GM19328 (cell line): ENCODE results near the gene PREX1.

Experiments used
- ATAC-seq: cut with Tn5 transposase; IDR thresholded peaks from one replicate; pipeline ENCODE4 v1.9.1; 2021; ENCODE audit warnings: mild to moderate bottlenecking, moderate library complexity; ENCODE audit not compliant: unreplicated experiment

The PREX1 gene

DNA sequence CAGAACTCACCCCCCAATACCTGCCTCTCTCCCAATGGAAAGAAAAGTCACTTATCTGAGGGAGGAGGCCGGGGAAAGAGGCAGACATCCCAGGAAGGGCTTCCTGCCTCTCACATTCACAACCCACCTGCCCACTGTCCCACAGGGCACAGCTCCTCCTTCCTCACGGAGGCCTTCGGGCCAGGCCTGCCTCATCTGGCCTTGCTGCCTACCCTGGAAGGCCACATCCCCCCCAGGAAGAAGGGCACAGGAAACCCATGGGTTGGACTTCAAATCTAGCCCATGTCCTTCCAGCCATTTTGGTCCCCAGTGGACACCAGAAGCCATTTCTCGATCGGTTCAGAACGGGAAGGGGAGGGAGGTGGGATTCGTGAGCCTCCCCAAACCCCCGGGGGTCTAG is 162.0 kb downstream of the PREX1 start:
- no peak for ATAC-seq

- no peak for ATAC-seq
These were observed 165.1 kb downstream of the PREX1 start for GRCh38 chr20:48662711-48663110.

DNA sequence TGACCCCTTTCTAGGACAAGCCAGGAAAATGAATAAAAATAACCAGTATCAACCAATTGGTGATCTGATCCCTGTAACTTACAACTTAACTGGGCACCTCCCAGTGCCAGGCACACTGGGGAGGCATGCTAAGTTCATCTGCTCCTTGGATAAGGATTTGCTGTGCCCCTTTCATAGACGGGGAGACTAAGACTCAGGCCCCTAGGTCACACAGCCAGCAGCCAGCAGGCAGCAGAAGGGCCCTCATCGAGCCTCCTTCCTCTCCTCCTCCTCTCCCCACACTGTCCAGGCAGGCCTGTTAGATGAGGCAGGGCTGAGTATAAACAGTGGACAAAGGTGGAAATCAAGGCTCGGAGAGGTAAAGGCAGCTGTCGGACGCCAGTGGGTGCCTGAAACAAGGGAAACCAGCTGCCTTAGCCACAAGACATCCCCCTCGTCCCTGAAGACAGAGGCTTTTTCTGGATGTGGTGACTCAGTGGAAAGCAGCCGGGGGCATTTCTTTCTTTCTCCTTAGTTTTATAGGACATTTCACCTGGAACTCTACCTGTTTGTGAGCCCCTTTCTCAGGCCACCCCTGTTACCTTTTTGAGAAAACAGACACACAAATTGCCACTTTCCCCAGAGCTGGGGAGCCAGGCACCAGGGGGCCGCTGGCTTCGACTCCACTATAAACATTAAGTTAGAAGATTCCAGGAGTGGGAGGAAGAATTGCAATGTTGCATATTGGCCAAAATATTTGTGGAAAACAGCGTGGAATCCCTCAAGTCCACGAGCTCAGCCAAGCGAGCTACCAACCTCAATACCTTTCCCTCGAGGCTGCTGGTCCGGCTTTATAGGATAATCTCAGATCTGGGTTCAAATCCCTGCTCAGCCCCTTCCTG is 166.0 kb downstream of the PREX1 start:
- no peak for ATAC-seq

- ATAC-seq, result no peak
These were observed 167.0 kb downstream of the PREX1 start for GRCh38 chr20:48660788-48661187.

- no peak for ATAC-seq
These were observed 167.9 kb downstream of the PREX1 start for GRCh38 chr20:48659858-48660257.

DNA sequence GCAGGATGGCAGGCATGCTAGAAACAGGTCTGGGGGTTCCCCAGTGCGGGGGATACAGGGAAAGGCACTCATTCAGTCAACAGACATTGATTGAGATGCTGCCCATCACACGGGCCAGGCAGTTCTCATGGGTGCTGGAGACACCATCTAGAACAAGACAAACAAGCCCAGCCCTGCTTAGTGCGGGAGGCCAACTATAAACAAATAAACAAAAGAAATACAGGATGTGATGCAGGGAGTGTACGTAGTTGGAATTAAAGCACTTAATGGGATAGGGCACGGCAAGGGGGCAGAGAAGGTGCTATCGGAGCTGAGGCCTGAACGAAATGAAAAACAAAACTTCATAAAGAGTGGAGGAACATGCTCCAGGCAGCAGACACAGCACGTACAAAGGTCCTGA is 169.3 kb downstream of the PREX1 start:
- ATAC-seq, result no peak

DNA sequence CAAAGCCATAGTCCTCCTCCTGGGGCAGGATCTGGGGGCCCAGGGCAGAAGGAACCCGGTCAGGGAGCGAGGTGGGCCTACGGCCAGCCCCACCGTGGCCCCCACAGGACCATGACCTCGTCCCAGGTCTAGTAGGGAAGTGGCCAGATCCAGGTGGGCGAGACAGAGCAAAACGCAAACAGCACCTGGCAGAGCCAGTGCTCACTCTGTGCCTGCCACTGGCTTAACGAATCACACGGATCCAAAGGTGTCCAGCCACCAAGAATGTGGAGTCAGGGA is 169.7 kb downstream of the PREX1 start:
- no peak for ATAC-seq

GRCh38 chr20:48657426-48658197 is 170.2 kb downstream of the PREX1 start:
- no peak for ATAC-seq

GRCh38 chr20:48656661-48657211 is 171.1 kb downstream of the PREX1 start:
- ATAC-seq, result no peak

DNA sequence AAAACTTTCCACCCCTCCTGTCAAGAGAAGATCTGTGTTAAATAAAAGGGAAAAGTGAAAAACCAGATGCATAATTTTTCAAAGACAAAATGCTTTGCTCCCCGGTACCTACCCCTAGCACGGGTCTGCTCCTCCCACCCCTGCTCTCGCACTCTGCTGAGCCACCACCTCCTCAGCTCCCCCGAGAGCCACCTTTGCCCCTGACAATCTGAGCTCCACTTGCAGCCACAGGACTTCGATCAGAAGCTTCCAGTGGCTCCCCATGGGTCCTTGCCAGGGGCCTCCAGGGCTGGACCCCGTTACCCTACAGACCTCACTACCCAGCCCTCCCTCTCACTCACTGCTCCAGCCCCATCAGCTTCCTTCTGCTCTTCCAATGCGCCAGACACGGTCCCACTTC is 171.7 kb downstream of the PREX1 start:
- no peak for ATAC-seq

- ATAC-seq, result no peak
These were observed 174.1 kb downstream of the PREX1 start for GRCh38 chr20:48653706-48654051.

- ATAC-seq, result no peak
These were observed 174.7 kb downstream of the PREX1 start for GRCh38 chr20:48652961-48653705.

DNA sequence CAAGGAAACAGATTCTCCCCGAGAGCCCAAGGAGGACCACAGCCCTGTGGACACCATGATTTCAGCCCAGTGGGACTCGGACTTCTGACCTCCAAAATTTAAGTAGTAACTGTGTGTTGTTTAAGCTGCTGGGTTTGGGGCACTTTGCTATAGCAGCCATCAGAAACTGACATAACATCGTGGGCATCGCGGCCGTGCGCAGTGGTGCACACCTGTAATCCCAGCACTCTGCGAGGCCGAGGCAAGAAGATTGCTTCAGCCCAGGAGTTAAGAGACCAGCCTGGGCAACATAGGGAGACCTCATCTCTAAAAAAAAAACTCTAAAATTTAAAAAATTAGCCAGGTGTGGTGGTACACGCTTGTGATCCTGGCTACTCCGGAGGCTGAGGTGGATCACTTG is 175.8 kb downstream of the PREX1 start:
- ATAC-seq, result no peak

DNA sequence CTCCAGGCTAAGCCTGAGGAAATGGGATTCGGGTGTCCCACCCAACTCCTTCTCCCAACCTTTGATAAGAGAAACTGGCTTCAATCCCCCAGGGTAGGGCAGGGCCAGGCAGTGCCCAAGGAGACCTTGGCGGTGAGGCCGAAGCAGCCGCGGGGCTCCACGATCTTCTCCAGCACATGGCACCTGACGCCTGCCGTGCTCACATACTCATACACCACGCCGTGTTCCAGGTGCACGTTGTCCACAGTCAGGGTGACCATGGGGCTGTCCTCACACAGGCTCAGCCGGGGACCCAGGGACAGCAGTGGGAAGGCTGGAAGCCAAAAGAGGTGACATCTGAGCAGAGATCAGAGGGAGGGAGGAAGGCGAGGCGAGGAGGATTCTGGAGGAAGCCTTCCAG is 176.5 kb downstream of the PREX1 start:
- no peak for ATAC-seq

DNA sequence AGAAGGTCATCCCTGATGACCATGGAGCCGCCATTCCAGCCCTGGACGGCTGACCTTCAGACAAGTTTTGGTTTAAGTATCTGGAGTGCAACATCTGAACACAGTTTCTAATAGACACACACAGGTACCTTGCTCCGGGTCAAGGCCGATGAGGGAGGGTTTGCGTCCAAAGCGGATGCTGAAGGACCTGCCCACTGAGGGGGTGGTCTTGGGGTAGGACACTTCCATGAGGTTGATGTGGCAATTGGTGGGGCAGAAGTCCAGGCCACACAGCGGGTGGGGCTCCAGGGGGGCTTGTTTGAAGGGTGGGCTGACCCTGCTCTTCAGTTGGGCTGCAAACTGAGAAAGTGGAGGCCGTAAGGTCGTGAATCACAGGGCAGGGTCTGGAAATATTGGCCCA is 177.9 kb downstream of the PREX1 start:
- ATAC-seq, result no peak

DNA sequence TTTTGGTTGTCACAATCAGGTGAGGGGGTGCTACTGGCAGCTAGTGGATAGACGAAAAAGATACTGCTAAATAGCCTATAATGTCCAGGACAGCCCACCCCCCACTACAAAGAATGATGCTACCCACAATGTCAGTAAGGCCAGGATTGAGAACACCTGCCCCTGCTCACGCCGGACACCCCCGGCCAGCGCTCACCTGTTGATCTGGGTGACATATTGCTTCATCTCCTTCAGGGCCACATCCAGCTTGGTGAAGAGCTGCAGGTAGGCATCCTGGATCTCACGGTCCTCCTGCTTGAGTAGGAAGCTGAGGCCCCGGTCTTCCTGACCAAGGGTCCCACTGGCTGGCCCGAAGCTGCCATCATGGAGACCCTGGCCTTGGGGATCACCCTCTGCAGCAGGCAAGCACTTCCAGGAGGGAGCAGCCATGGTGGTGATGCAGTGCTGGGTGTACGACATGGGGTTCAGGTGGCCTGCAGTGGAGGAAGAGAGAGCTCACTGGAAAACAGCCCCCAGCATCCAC is 178.6 kb downstream of the PREX1 start:
- no peak for ATAC-seq

- no peak for ATAC-seq
These were observed 179.2 kb downstream of the PREX1 start for GRCh38 chr20:48648482-48649051.

DNA sequence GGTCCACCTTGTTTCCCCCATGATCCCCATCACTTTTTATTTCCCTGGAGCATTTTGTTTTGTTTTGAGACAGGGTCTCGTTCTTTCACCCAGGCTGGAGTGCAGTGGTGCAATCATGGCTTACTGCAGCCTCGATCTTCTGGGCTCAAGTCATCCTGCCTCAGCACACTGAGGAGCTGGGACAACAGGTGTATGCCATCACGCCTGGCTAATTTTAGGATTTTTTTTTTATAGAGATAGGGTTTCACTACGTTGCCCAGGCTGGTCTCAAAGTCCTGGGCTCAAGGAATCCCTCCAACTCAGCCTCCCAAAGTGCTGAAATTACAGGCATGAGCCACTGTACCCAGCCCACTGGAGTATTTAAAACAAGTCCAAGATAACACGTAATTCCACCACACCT is 179.9 kb downstream of the PREX1 start:
- no peak for ATAC-seq

- no peak for ATAC-seq
These were observed 182.1 kb downstream of the PREX1 start for GRCh38 chr20:48645666-48646065.

DNA sequence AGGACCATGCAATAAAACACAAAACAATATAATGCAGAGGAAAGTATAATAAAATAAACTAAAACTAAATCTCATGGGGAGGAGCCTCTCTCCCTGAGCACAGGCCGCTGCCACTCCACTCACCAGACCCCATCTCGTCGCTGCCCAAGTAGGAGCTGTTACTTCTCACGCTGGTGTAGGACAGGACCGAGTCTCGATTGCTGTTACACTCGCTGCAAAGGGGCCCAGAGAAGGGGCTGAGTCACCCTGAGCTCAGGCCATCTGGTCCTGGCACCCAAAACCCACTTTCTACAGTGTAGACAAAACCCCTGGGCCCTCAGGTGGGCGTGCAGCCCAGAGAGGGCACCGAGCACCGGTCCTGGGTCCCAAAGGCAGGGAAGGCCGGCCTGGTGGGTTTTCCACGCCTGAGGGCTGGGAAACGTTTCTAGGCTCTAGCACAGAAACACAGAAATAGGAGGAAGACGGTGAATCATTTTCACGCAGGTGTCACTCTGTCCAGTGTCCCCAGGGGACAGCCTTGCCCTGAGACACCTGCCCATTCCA is 183.4 kb downstream of the PREX1 start:
- no peak for ATAC-seq
